ENCODE results near the gene EMC8. TPM values are rescaled to one million over a fixed set of nuclear protein-coding genes. Genes with fewer than 3 reads are reported as not detected.

The EMC8 gene
- total and polyA plus RNA-seq, 2 of the 8 experiments (the other 6 are each of a cell fraction or from before 2014, with no cell fraction given), result 52.2 to 69.7 TPM

GRCh38 chr16:85773044-85773443, 26.3 kb downstream of the EMC8 start:
- Histone ChIP-seq H2BK20ac (ENCODE audit: low read length) (no peak overlapping the region), H3K27me3 (replicated peaks in 1 of 4; ENCODE audit: control insufficient read depth in 3 of 4, extremely low read depth in 1 of 4, insufficient read depth in 3 of 4, low read length in 3 of 4) (no peaks in the 10 kb centered on the region), H4K5ac (ENCODE audit: insufficient read length, low read depth, low read length) (no peak overlapping the region), H3K27ac (ENCODE audit: low read depth, low read length) (no peak overlapping the region), H3K4ac (replicated peaks; ENCODE audit: insufficient read length, low read depth, low read length) (no peak overlapping the region), H3K4me3 (ENCODE audit: extremely low read depth in 1 of 4, insufficient read depth in 2 of 4, low read depth in 3 of 4, low read length in 4 of 4) (no peak overlapping the region), H2AFZ (ENCODE audit: low read length) (no peak overlapping the region), H4K91ac (replicated peaks; ENCODE audit: insufficient read length, low read length) (no peak overlapping the region), H3K9ac (replicated peaks in 1 of 4; ENCODE audit: extremely low read depth in 1 of 4, low read depth in 3 of 4, low read length in 3 of 4) (no peak overlapping the region), H4K20me1 (replicated peaks in 1 of 2; ENCODE audit: control insufficient read depth in 1 of 2, insufficient read depth in 2 of 2, low read length in 2 of 2) (no peaks in the 10 kb centered on the region), H3K4me2 (ENCODE audit: insufficient read depth in 1 of 2, low read depth in 2 of 2, low read length in 2 of 2) (no peak overlapping the region), H3K4me1 (replicated peaks in 1 of 4; ENCODE audit: control insufficient read depth in 3 of 4, insufficient read depth in 4 of 4, low read length in 3 of 4) (peaks cover 0 to 4% (median 3%) of the 10 kb centered on the region in 4 experiments; a peak in 5 of 7 replicates), H4K8ac (ENCODE audit: extremely low read depth, insufficient read depth, low read length) (no peak overlapping the region), H3K18ac (ENCODE audit: extremely low read depth, low read length) (no peak overlapping the region), H3K9me3 (ENCODE audit: insufficient read depth in 2 of 2, low read depth in 1 of 2, low read length in 1 of 2) (no peaks in the 10 kb centered on the region), H2BK120ac (replicated peaks; ENCODE audit: low read depth, low read length) (no peak overlapping the region), H3K23ac (ENCODE audit: insufficient read length) (no peak overlapping the region), H2AK5ac (ENCODE audit: low read depth, low read length) (no peak overlapping the region), H3K79me2 (ENCODE audit: control insufficient read depth in 1 of 2, insufficient read depth in 2 of 2, low read length in 2 of 2) (no peaks in the 10 kb centered on the region), H3K36me3 (ENCODE audit: control insufficient read depth in 2 of 4, insufficient read depth in 4 of 4, low read length in 3 of 4) (peaks cover 0 to 11% (median 0%) of the 10 kb centered on the region in 4 experiments; a peak in 3 of 8 replicates), H2BK15ac (ENCODE audit: low read length) (no peak overlapping the region), H3K56ac (replicated peaks; ENCODE audit: insufficient read length, low read depth, low read length) (no peak overlapping the region), H3K79me1 (ENCODE audit: low read depth, low read length) (no peaks in the 10 kb centered on the region), H2BK12ac (ENCODE audit: low read depth, low read length) (no peak overlapping the region), H3K14ac (ENCODE audit: insufficient read length) (no peak overlapping the region), H3K23me2 (ENCODE audit: low read depth, low read length) (no peaks in the 10 kb centered on the region), H2BK5ac (ENCODE audit: low read depth, low read length) (no peak overlapping the region)
- POLR2A ChIA-PET (ENCODE audit: partially characterized antibody), result interaction anchor here (1.4 kb wide), 1 partner anchor 12 kb away, joined by 3 read pairs; no protein-coding TSS in a partner anchor
- 90% methylated on average over 6 of the region's 6 CpGs; no CpG with 5 or more reads in 1 of the 2 experiments for WGBS, 2 experiments (ENCODE audit: extremely low coverage in 1 of 2, insufficient coverage in 1 of 2, insufficient read length in 1 of 2, insufficient replicate concordance in 2 of 2, low coverage in 1 of 2, low lambda C conversion rate in 2 of 2, missing lambda C conversion rate in 1 of 2)
- no peak for FAIRE-seq
- CTCF ChIA-PET (ENCODE audit: partially characterized antibody), result interaction anchor here (2.6 kb wide), 1 partner anchor 13 kb away, joined by 9 read pairs; no protein-coding TSS in a partner anchor
- DNase-seq (ENCODE audit: low read depth in 1 of 2, low spot score in 2 of 2), result no peak
- TF ChIP-seq SIX5 (IDR thresholded peaks at IDR 0.05; ENCODE audit: low read depth, low read length) (no peak), RXRA (IDR thresholded peaks at IDR 0.05; ENCODE audit: insufficient read depth, low read depth, low read length) (no peak), SIRT6 (IDR thresholded peaks at IDR 0.05; ENCODE audit: low read length) (no peak), HDAC6 (IDR thresholded peaks at IDR 0.05; ENCODE audit: low read depth, low read length) (no peak), KDM1A (IDR thresholded peaks at IDR 0.05; ENCODE audit: borderline replicate concordance, low read length) (no peak), KDM5A (IDR thresholded peaks at IDR 0.05; ENCODE audit: low read length) (no peak), CEBPB (IDR thresholded peaks at IDR 0.05; ENCODE audit: low read depth, low read length) (no peak), HDAC2 (IDR thresholded peaks at IDR 0.05; ENCODE audit: borderline replicate concordance in 1 of 2, low read depth in 2 of 2, low read length in 2 of 2) (no peak), PHF8 (conservative IDR thresholded peaks at IDR 0.05; ENCODE audit: low read depth, low read length) (no peak), SIN3A (conservative IDR thresholded peaks at IDR 0.05 in 1 of 2, IDR thresholded peaks at IDR 0.05 in 1 of 2; ENCODE audit: low read depth in 1 of 2, low read length in 2 of 2) (no peak), BACH1 (IDR thresholded peaks at IDR 0.05; ENCODE audit: low read length) (no peak), RFX5 (IDR thresholded peaks at IDR 0.05; ENCODE audit: borderline replicate concordance, low read depth, low read length) (no peak), ASH2L (IDR thresholded peaks at IDR 0.05; ENCODE audit: low read length) (no peak)
- TF ChIP-seq, protein P1, sequence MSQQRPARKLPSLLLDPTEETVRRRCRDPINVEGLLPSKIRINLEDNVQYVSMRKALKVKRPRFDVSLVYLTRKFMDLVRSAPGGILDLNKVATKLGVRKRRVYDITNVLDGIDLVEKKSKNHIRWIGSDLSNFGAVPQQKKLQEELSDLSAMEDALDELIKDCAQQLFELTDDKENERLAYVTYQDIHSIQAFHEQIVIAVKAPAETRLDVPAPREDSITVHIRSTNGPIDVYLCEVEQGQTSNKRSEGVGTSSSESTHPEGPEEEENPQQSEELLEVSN (IDR thresholded peaks at IDR 0.05), result no peak

Data from H1 (cell line).